Endothelial cell of umbilical vein (primary cell): ENCODE results near the gene ABAT. TPM values are rescaled to one million over a fixed set of nuclear protein-coding genes. Genes with fewer than 3 reads are reported as not detected.

ENCODE experiments used
- BruUV-seq: library from RNA; stranded (reverse); fragments of 400-500 nt; replicated peaks from 2 replicates; lab custom pipeline; 2021; lab: Mats Ljungman, UMichigan
- CTCF ChIA-PET: fragments of 300-600, 350-600 bp; sonication (Branson Sonifier 250); formaldehyde crosslinking; loops from one replicate; lab custom pipeline; 2021; ENCODE audit warnings: antibody characterized with exemption, inconsistent platforms; lab: Charles Lee
- POLR2A ChIA-PET: fragments of 300-600, 350-600 bp; sonication (Branson Sonifier 250); formaldehyde crosslinking; loops from one replicate; lab custom pipeline; 2021; ENCODE audit warnings: antibody characterized with exemption, inconsistent platforms; lab: Charles Lee
- DNase-seq: peaks from one replicate; pipeline ENCODE4 v3.0.0-alpha.2; 2011; ENCODE audit warnings: low read depth, low spot score
- FAIRE-seq: peaks from 2 replicates; lab custom pipeline; 2011; peaks lifted over from hg19 to GRCh38; lab: Jason Lieb, UNC
- H2AFZ ChIP-seq: 2 replicates; pipeline ENCODE4 v1.6.0; 2012; ENCODE audit warnings: low read depth, low read length, control low read depth, inconsistent platforms
- H3K27ac ChIP-seq: 2 replicates; pipeline ENCODE4 v1.5.1; 2011; ENCODE audit warnings: low read depth, mild to moderate bottlenecking, control low read depth, low read length, moderate library complexity; ENCODE audit not compliant: insufficient read depth
- H3K27me3 ChIP-seq, 2 experiments: 2 replicates each; pipeline versions ENCODE4 v1.6.0 to v1.6.1; 2011; ENCODE audit warnings: low read length in 2 of 2, mixed read lengths in 1 of 2; ENCODE audit not compliant: control insufficient read depth in 2 of 2, insufficient read depth in 2 of 2
- H3K36me3 ChIP-seq, 2 experiments: 2 replicates in 1 of 2; 3 replicates in 1 of 2; pipeline ENCODE4 v1.5.1; 2011; ENCODE audit warnings: low read length in 2 of 2, mild to moderate bottlenecking in 1 of 2, moderate library complexity in 1 of 2; ENCODE audit not compliant: control insufficient read depth in 2 of 2, insufficient read depth in 2 of 2; ENCODE audit errors: extremely low read depth in 1 of 2
- H3K4me1 ChIP-seq: 3 replicates; pipeline ENCODE4 v1.5.1; 2011; ENCODE audit warnings: mild to moderate bottlenecking, low read length; ENCODE audit not compliant: control insufficient read depth, insufficient read depth; ENCODE audit errors: extremely low read depth
- H3K4me2 ChIP-seq: 2 replicates; pipeline ENCODE4 v1.6.1; 2011; ENCODE audit warnings: low read length, control low read depth, mixed read lengths; ENCODE audit not compliant: insufficient read depth
- H3K4me3 ChIP-seq, 3 experiments: fragments of 200-600 bp in 1 of 3; sonication (generic), shearing (Covaris generic) in 1 of 3; replicated peaks in 1 of 3; 2 replicates each; pipeline ENCODE4 v1.5.1; 2011 to 2016; ENCODE audit warnings: control low read depth in 3 of 3, low read length in 3 of 3, mild to moderate bottlenecking in 2 of 3, inconsistent platforms in 1 of 3, low read depth in 1 of 3, moderate library complexity in 1 of 3; ENCODE audit not compliant: insufficient read depth in 1 of 3
- H3K79me2 ChIP-seq: 2 replicates; pipeline ENCODE4 v1.6.0; 2012; ENCODE audit warnings: low read length, inconsistent platforms; ENCODE audit not compliant: control insufficient read depth, insufficient read depth
- H3K9ac ChIP-seq: replicated peaks from 2 replicates; pipeline ENCODE3; 2011; ENCODE audit warnings: low read length, control low read depth; ENCODE audit not compliant: insufficient read depth; ENCODE audit errors: extremely low read depth
- H3K9me1 ChIP-seq: replicated peaks from 3 replicates; pipeline ENCODE4 v1.6.0; 2011; ENCODE audit warnings: mild to moderate bottlenecking, low read length; ENCODE audit not compliant: control insufficient read depth, insufficient read depth; ENCODE audit errors: extremely low read depth
- H3K9me3 ChIP-seq: replicated peaks from 2 replicates; pipeline ENCODE4 v1.5.1; 2012; ENCODE audit warnings: low read length, inconsistent platforms; ENCODE audit not compliant: control insufficient read depth, insufficient read depth
- H4K20me1 ChIP-seq: replicated peaks from 2 replicates; pipeline ENCODE3; 2011; ENCODE audit warnings: mild to moderate bottlenecking, low read length; ENCODE audit not compliant: control insufficient read depth, insufficient read depth; ENCODE audit errors: extremely low read depth
- CTCF ChIP-seq, 2 donors: IDR thresholded peaks; 1 replicate in 1 of 2; 2 replicates in 1 of 2; pipeline ENCODE4 v1.5.1; 2011; ENCODE audit warnings: low read length in 2 of 2, mild to moderate bottlenecking in 2 of 2, moderate library complexity in 2 of 2, control low read depth in 1 of 2, inconsistent platforms in 1 of 2, low read depth in 1 of 2; ENCODE audit not compliant: insufficient read depth in 1 of 2; ENCODE audit errors: extremely low read depth in 1 of 2
- EZH2 ChIP-seq: IDR thresholded peaks from 2 replicates; pipeline ENCODE4 v1.6.1; 2012; ENCODE audit warnings: borderline replicate concordance, low read depth, mild to moderate bottlenecking, moderate library complexity, low read length, inconsistent platforms; ENCODE audit not compliant: severe bottlenecking
- FOS ChIP-seq: IDR thresholded peaks from 2 replicates; pipeline ENCODE4 v1.6.1; 2011; ENCODE audit warnings: mild to moderate bottlenecking, low read length, moderate library complexity, borderline replicate concordance; ENCODE audit not compliant: insufficient read depth
- GATA2 ChIP-seq: IDR thresholded peaks from 2 replicates; pipeline ENCODE4 v1.7.0; 2011; ENCODE audit warnings: low read depth, mild to moderate bottlenecking, moderate library complexity, mixed read lengths, low read length; ENCODE audit not compliant: insufficient read length, insufficient read depth
- JUN ChIP-seq: IDR thresholded peaks from 2 replicates; pipeline ENCODE4 v1.6.1; 2011; ENCODE audit warnings: borderline replicate concordance, low read depth; ENCODE audit not compliant: insufficient read length, insufficient read depth
- MAX ChIP-seq: IDR thresholded peaks from 2 replicates; pipeline ENCODE4 v1.6.1; 2011; ENCODE audit not compliant: insufficient read depth, insufficient read length
- MYC ChIP-seq: IDR thresholded peaks from one replicate; pipeline ENCODE4 v1.6.1; 2011; ENCODE audit warnings: mild to moderate bottlenecking, low read depth, low read length
- POLR2A ChIP-seq: IDR thresholded peaks from 2 replicates; pipeline ENCODE4 v1.6.1; 2012; ENCODE audit warnings: low read depth, mild to moderate bottlenecking, control low read depth, low read length
- POLR2AphosphoS5 ChIP-seq: IDR thresholded peaks from 2 replicates; pipeline ENCODE4 v1.6.1; 2012; ENCODE audit warnings: low read depth, mild to moderate bottlenecking, control low read depth, low read length, moderate library complexity; ENCODE audit not compliant: insufficient read depth
- dilution Hi-C: fragments of 300-500 bp; cut with MboI; formaldehyde crosslinking; loops from one replicate; pipeline ENCODE4 v1.15.0; 2019; ENCODE audit warnings: low sequenced_read_pairs; ENCODE audit not compliant: extremely low pct_ligation_motif_present
- intact Hi-C: fragments of 100-400 bp; cut with micrococcal nuclease; formaldehyde crosslinking; loops from one replicate; pipeline ENCODE4 v1.10.0; 2022
- polyA plus RNA-seq, 4 experiments: library from polyadenylated mRNA; depleted of rRNA in 3 of 4; stranded (reverse) in 3 of 4; unstranded in 1 of 4; fragments of >200 nt; gene quantifications; 2 replicates each; pipeline versions ENCODE4 v1.2.1 to v1.2.3, GENCODE V29; 2011 to 2012; ENCODE audit warnings: missing spikeins in 1 of 4
- total RNA-seq: library from RNA; stranded (reverse); gene quantifications from 2 replicates; pipeline ENCODE4 v1.2.3, GENCODE V29; 2021

The ABAT gene
- total and polyA plus RNA-seq, 2 donors (not counting 3 experiments of a cell fraction or from before 2014, with no cell fraction given): 1.3 to 1.4 TPM

GRCh38 chr16:8818504-8819270, 144.3 kb downstream of the ABAT start:
- H3K79me2 ChIP-seq: peaks cover 4% of the 10 kb centered on the region
- FAIRE-seq: no peak
- intact Hi-C loops: no loop called here
- ChIA-PET CTCF (interaction anchor here (1.3 to 1.9 kb wide), 2 partner anchors 10 to 18 kb away, joined by 3 to 4 read pairs; no protein-coding TSS in a partner anchor), POLR2A (no interaction called here)
- no peak overlapping the region for H3K4me3 ChIP-seq
- dilution Hi-C loops: no loop called here
- no peaks in the 10 kb centered on the region for H3K4me1 ChIP-seq
- no peaks in the 10 kb centered on the region for H3K9me3 ChIP-seq
- no peaks in the 10 kb centered on the region for H3K27me3 ChIP-seq
- DNase-seq: no peak
- no peak overlapping the region for H2AFZ ChIP-seq
- peaks cover 20 to 29% of the 10 kb centered on the region in 2 experiments for H3K36me3 ChIP-seq
- H3K27ac ChIP-seq: no peak overlapping the region
- no peak overlapping the region for H3K4me2 ChIP-seq
- H4K20me1 ChIP-seq: peaks cover 4% of the 10 kb centered on the region
- BruUV-seq: no TSS peak
- no peak for TF ChIP-seq POLR2AphosphoS5
- TF ChIP-seq CTCF (IDR thresholded peaks at IDR 0.05; ENCODE audit: extremely low read depth in 1 of 2, insufficient read depth in 1 of 2, low read depth in 1 of 2, low read length in 2 of 2): no peak
- no peak for TF ChIP-seq GATA2
- no peak for TF ChIP-seq MAX
- no peak for TF ChIP-seq POLR2A
- no peak for TF ChIP-seq EZH2
- TF ChIP-seq MYC: no peak
- TF ChIP-seq FOS: no peak
- TF ChIP-seq JUN: no peak
- H3K9me1 ChIP-seq: no peaks in the 10 kb centered on the region
- no peak overlapping the region for H3K9ac ChIP-seq
